ENCODE data around the gene UNC79.

The UNC79 gene

DNA sequence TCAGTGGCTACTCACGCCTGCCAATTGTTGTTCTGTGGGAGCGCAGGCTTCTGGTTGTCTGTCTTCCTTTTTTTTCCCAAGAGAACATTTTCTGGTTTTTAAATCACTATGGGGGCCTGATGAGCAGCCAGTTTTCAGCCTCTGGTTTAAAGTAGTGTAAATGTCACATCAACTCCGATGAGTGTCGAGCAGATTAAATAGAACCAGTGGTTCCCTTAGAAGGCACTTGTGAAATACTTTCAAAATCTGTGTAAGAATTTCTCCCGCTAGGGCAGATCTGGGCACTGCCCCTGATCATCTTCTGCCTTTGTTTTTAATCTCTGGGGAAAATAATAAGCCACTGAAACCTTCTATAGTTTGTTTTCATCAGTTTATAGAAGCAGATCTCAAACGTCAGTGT is 227.1 kb downstream of the UNC79 start:
- no peak overlapping the region for H3K9ac ChIP-seq (ENCODE audit: low read length)
- H3K27ac ChIP-seq (ENCODE audit: low read depth, low read length, poor library complexity, severe bottlenecking), result no peak overlapping the region
- no peaks in the 10 kb centered on the region for H4K20me1 ChIP-seq (ENCODE audit: insufficient read depth, low read length)
- H2AFZ ChIP-seq (ENCODE audit: low read length), result no peak overlapping the region
- H3K27me3 ChIP-seq (ENCODE audit: insufficient read depth, low read length), result no peaks in the 10 kb centered on the region
- H3K9me2 ChIP-seq (ENCODE audit: low read depth, low read length), result no peaks in the 10 kb centered on the region
- no peaks in the 10 kb centered on the region for H3F3A ChIP-seq (ENCODE audit: insufficient read depth, low read length)
- no peak overlapping the region for H3K4me3 ChIP-seq (ENCODE audit: low read depth, low read length, poor library complexity, severe bottlenecking)
- no peaks in the 10 kb centered on the region for H3K4me1 ChIP-seq (ENCODE audit: insufficient read depth, low read length, severe bottlenecking)
- no peaks in the 10 kb centered on the region for H3K36me3 ChIP-seq (ENCODE audit: insufficient read depth, low read length)
- no peaks in the 10 kb centered on the region for H3K79me2 ChIP-seq (ENCODE audit: insufficient read depth, low read length)
- H3K4me2 ChIP-seq (ENCODE audit: low read length), result no peak overlapping the region
- no peaks in the 10 kb centered on the region for H3K9me3 ChIP-seq (ENCODE audit: low read length)
- TF ChIP-seq EZH2 (IDR thresholded peaks at IDR 0.05; ENCODE audit: borderline replicate concordance, low read length), result no peak
- TF ChIP-seq, protein P1, sequence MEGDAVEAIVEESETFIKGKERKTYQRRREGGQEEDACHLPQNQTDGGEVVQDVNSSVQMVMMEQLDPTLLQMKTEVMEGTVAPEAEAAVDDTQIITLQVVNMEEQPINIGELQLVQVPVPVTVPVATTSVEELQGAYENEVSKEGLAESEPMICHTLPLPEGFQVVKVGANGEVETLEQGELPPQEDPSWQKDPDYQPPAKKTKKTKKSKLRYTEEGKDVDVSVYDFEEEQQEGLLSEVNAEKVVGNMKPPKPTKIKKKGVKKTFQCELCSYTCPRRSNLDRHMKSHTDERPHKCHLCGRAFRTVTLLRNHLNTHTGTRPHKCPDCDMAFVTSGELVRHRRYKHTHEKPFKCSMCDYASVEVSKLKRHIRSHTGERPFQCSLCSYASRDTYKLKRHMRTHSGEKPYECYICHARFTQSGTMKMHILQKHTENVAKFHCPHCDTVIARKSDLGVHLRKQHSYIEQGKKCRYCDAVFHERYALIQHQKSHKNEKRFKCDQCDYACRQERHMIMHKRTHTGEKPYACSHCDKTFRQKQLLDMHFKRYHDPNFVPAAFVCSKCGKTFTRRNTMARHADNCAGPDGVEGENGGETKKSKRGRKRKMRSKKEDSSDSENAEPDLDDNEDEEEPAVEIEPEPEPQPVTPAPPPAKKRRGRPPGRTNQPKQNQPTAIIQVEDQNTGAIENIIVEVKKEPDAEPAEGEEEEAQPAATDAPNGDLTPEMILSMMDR (IDR thresholded peaks at IDR 0.05; ENCODE audit: low read length), result no peak

DNA sequence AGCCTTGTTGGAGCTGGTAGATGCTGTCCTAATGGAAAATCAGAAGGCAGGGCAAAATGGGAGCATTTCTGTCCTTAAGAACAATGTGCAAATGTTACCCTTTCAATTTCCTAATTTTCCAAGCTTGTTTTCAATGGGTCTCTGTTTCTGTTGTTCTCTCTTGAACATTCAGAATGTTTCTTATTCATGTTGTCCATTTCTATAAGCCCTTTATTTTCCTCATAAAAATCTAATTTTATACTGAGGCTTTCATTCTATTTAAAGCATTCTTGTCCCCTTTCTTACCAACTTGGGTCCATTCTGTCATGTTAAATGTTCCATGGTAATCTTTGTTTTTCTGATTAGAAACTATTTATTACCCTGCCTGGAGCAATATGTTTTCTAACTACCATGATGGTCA is 232.6 kb downstream of the UNC79 start:
- H3K4me1 ChIP-seq (ENCODE audit: insufficient read depth, low read length, severe bottlenecking), result no peaks in the 10 kb centered on the region
- no peaks in the 10 kb centered on the region for H4K20me1 ChIP-seq (ENCODE audit: insufficient read depth, low read length)
- H3K9ac ChIP-seq (ENCODE audit: low read length), result no peak overlapping the region
- no peak overlapping the region for H3K4me3 ChIP-seq (ENCODE audit: low read depth, low read length, poor library complexity, severe bottlenecking)
- TF ChIP-seq EZH2 (IDR thresholded peaks at IDR 0.05; ENCODE audit: borderline replicate concordance, low read length), result no peak
- TF ChIP-seq, protein P1 (IDR thresholded peaks at IDR 0.05; ENCODE audit: low read length), result no peak
- no peak overlapping the region for H3K4me2 ChIP-seq (ENCODE audit: low read length)
- no peaks in the 10 kb centered on the region for H3K79me2 ChIP-seq (ENCODE audit: insufficient read depth, low read length)
- H3K9me2 ChIP-seq (ENCODE audit: low read depth, low read length), result no peaks in the 10 kb centered on the region
- no peaks in the 10 kb centered on the region for H3K27me3 ChIP-seq (ENCODE audit: insufficient read depth, low read length)
- no peak overlapping the region for H3K27ac ChIP-seq (ENCODE audit: low read depth, low read length, poor library complexity, severe bottlenecking)
- peaks cover 14% of the 10 kb centered on the region; the same call in 1 of the 2 replicates for H3K9me3 ChIP-seq (ENCODE audit: low read length)
- no peaks in the 10 kb centered on the region for H3K36me3 ChIP-seq (ENCODE audit: insufficient read depth, low read length)
- H3F3A ChIP-seq (ENCODE audit: insufficient read depth, low read length), result no peaks in the 10 kb centered on the region
- no peak overlapping the region for H2AFZ ChIP-seq (ENCODE audit: low read length)

DNA sequence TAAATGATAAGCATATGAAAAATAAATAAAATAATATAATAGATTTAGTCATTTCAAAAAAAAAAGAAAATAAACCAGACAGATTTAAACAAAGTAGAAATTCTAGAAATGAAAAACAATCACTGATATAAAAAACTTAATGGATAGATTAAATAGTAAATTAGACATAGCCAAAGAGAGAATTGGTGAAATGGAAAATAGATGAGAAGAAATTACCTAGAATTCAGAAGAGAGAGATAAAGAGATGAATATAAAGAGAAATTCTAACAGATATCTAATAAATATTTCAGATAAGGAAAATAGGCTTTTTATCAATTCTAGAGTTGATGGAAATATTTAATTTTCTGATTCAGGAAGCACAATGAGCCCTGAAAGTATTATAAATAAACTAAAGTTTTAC is 234.4 kb downstream of the UNC79 start:
- Histone ChIP-seq H3K9ac (ENCODE audit: low read length) (no peak overlapping the region), H3F3A (ENCODE audit: insufficient read depth, low read length) (no peaks in the 10 kb centered on the region), H4K20me1 (ENCODE audit: insufficient read depth, low read length) (no peaks in the 10 kb centered on the region), H3K36me3 (ENCODE audit: insufficient read depth, low read length) (no peaks in the 10 kb centered on the region), H3K4me1 (ENCODE audit: insufficient read depth, low read length, severe bottlenecking) (no peaks in the 10 kb centered on the region), H3K9me3 (ENCODE audit: low read length) (peaks cover 14% of the 10 kb centered on the region; the same call in 1 of the 2 replicates), H3K4me3 (ENCODE audit: low read depth, low read length, poor library complexity, severe bottlenecking) (no peak overlapping the region), H3K4me2 (ENCODE audit: low read length) (no peak overlapping the region), H3K79me2 (ENCODE audit: insufficient read depth, low read length) (no peaks in the 10 kb centered on the region), H2AFZ (ENCODE audit: low read length) (no peak overlapping the region), H3K27ac (ENCODE audit: low read depth, low read length, poor library complexity, severe bottlenecking) (no peak overlapping the region), H3K27me3 (ENCODE audit: insufficient read depth, low read length) (no peaks in the 10 kb centered on the region), H3K9me2 (ENCODE audit: low read depth, low read length) (no peaks in the 10 kb centered on the region)
- TF ChIP-seq, protein P1 (IDR thresholded peaks at IDR 0.05; ENCODE audit: low read length), result no peak

All from OCI-LY1 (cell line).